Embryonic facial prominence (tissue), 1 donor: Measurements from ENCODE around the gene ZDHHC22.

Source experiments
- DNase-seq: peaks from one replicate; pipeline ENCODE4 v3.0.0-alpha.2; 2016; ENCODE audit errors: extremely low spot score

ZDHHC22 gene

DNA sequence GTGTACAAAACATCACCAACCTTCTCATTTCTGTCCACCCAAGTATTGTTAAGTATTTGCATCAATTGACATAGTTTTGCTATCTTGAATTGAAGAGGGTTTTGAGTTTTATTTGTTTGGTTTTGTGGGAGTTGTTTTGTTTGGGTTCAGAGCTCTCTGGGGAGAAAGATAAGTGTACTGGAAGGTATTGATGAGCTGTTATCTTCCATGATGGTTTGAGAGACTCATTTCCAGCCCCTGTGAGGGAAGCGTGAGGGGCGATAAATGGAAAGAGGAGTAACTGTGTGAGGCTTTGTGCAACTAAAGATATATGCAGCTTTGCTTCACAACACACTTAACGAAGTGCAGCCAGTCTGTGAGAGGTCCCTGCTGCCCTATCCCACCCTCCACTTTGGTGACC, 59.2 kb downstream of the ZDHHC22 start:
- no peak for DNase-seq
